ENCODE measurements around the gene MCRIP1. TPM values are rescaled to one million over a fixed set of nuclear protein-coding genes. Genes with fewer than 3 reads are reported as not detected.

The MCRIP1 gene
- total and polyA plus RNA-seq, 4 donors: 16.6 to 42.0 (median 26.2) TPM

DNA sequence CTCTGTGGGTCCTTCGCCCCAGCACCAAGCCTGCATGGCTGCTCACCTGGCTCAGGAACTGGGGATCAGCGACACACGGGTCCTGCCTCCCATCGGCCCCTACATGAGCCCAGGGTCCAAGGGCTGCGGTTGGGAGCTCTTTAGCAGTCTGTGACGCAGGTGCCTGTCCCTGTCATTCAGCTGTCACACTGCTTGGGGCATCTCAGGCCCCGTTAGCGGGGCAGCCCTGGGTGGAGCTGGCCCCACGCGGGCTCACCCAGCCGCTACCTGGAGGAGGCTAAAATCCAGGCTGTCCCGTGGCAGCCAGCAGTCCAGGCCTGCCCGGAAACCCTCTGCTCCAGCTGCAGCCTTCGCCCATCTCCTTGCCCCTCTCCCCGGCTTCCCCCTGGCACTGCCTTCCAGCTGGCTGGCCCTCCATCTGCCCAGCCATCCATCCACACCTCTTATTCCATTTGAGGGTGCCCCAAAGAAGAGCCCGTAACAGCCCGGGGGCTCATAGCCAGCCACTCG is 25.8 kb downstream of the MCRIP1 start:
- TF ChIP-seq, protein P1, sequence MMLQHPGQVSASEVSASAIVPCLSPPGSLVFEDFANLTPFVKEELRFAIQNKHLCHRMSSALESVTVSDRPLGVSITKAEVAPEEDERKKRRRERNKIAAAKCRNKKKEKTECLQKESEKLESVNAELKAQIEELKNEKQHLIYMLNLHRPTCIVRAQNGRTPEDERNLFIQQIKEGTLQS (IDR thresholded peaks at IDR 0.05): no peak
- TF ChIP-seq EGR1 (IDR thresholded peaks at IDR 0.05; ENCODE audit: low read depth in 2 of 2): no peak
- no peak for TF ChIP-seq RAD21 (IDR thresholded peaks at IDR 0.05)
- no peak for TF ChIP-seq HNF4G (IDR thresholded peaks at IDR 0.05)
- TF ChIP-seq, protein P2, sequence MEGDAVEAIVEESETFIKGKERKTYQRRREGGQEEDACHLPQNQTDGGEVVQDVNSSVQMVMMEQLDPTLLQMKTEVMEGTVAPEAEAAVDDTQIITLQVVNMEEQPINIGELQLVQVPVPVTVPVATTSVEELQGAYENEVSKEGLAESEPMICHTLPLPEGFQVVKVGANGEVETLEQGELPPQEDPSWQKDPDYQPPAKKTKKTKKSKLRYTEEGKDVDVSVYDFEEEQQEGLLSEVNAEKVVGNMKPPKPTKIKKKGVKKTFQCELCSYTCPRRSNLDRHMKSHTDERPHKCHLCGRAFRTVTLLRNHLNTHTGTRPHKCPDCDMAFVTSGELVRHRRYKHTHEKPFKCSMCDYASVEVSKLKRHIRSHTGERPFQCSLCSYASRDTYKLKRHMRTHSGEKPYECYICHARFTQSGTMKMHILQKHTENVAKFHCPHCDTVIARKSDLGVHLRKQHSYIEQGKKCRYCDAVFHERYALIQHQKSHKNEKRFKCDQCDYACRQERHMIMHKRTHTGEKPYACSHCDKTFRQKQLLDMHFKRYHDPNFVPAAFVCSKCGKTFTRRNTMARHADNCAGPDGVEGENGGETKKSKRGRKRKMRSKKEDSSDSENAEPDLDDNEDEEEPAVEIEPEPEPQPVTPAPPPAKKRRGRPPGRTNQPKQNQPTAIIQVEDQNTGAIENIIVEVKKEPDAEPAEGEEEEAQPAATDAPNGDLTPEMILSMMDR (IDR thresholded peaks at IDR 0.05; ENCODE audit: low read depth, low read length, missing input control): no peak
- no peak for TF ChIP-seq RXRA (IDR thresholded peaks at IDR 0.05)
- TF ChIP-seq, protein P3, sequence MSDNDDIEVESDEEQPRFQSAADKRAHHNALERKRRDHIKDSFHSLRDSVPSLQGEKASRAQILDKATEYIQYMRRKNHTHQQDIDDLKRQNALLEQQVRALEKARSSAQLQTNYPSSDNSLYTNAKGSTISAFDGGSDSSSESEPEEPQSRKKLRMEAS (IDR thresholded peaks at IDR 0.05): no peak
- TF ChIP-seq SP1 (IDR thresholded peaks at IDR 0.05): no peak
- no peak for TF ChIP-seq FOXA2 (IDR thresholded peaks at IDR 0.05)
- H3K9me3 ChIP-seq (ENCODE audit: control insufficient read depth in 4 of 4, low read length in 3 of 4): no peaks in the 10 kb centered on the region
- no peak overlapping the region for H3K4me3 ChIP-seq (ENCODE audit: low read depth in 1 of 3, low read length in 3 of 3)
- H3K27ac ChIP-seq (ENCODE audit: low read depth in 1 of 2, low read length in 2 of 2): no peak overlapping the region
- WGBS: 74% methylated on average over 18 of the region's 18 CpGs
- H3K4me1 ChIP-seq (ENCODE audit: control insufficient read depth in 4 of 4, insufficient read depth in 4 of 4, low read length in 3 of 4): peaks cover 12 to 28% (median 22%) of the 10 kb centered on the region in 4 donors
- peaks cover 0 to 2% (median 0%) of the 10 kb centered on the region in 4 donors for H3K27me3 ChIP-seq (ENCODE audit: control insufficient read depth in 4 of 4, insufficient read depth in 4 of 4, low read length in 3 of 4)
- no peak overlapping the region for H3K9ac ChIP-seq (ENCODE audit: low read depth in 1 of 2, low read length in 2 of 2)
- peaks cover 4 to 14% (median 6%) of the 10 kb centered on the region in 4 donors for H3K36me3 ChIP-seq (ENCODE audit: control insufficient read depth in 4 of 4, insufficient read depth in 3 of 4, low read depth in 1 of 4, low read length in 3 of 4)
- no peak for DNase-seq (ENCODE audit: low spot score)

DNA sequence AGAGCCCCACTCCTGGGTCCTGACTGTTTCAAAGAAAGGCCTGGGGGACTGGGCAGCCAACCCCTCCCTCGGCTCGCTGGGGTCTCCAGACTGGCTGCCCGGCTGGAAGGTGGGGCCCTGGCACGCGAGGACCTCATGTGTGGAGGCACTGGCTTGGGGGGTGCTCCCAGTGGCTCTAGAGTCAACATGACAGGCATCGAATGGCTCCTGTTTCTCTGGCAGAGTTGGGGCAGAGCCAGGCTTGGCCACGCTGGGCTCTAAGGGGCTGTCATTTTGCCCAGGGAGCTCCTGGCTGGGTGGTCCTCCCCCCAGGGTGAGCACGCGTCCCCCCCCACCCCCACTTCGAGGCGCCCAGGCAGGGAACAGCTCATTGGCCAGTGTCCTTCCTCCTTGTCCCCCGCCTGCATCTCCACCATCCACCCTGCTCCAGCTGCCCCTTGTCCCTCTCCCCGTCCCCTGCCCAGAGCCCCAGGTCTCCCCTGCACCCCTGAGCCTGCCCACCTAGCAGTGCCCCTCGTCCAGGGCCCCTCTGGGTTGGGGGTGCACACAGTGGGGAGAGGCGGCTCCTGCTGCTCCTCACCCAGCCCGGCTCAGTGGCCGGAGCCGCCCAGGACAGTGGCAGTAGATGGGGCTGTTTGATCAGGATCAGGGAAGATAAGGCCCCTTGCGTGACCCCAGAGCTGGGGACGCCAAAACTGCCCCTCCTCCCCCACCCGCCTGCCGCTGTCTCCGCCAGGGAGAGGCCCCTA is 26.5 kb downstream of the MCRIP1 start:
- no peaks in the 10 kb centered on the region for H3K9me3 ChIP-seq (ENCODE audit: control insufficient read depth in 4 of 4, low read length in 3 of 4)
- H3K27ac ChIP-seq (ENCODE audit: low read depth in 1 of 2, low read length in 2 of 2): peak overlapping the region in 1 of 2 donors; percentile 35
- peaks cover 14 to 29% (median 23%) of the 10 kb centered on the region in 4 donors for H3K4me1 ChIP-seq (ENCODE audit: control insufficient read depth in 4 of 4, insufficient read depth in 4 of 4, low read length in 3 of 4)
- H3K36me3 ChIP-seq (ENCODE audit: control insufficient read depth in 4 of 4, insufficient read depth in 3 of 4, low read depth in 1 of 4, low read length in 3 of 4): peaks cover 4 to 13% (median 5%) of the 10 kb centered on the region in 4 donors
- DNase-seq (ENCODE audit: low spot score): no peak
- TF ChIP-seq RAD21 (IDR thresholded peaks at IDR 0.05) (no peak), GABPA (IDR thresholded peaks at IDR 0.05 in 1 of 2, conservative IDR thresholded peaks at IDR 0.05 in 1 of 2) (no peak), NR2F2 (IDR thresholded peaks at IDR 0.05) (no peak), YY1 (IDR thresholded peaks at IDR 0.05) (no peak), TAF1 (conservative IDR thresholded peaks at IDR 0.05) (no peak), RXRA (IDR thresholded peaks at IDR 0.05) (no peak), JUND (IDR thresholded peaks at IDR 0.05) (no peak), HNF4A (conservative IDR thresholded peaks at IDR 0.05) (no peak), HNF4G (IDR thresholded peaks at IDR 0.05) (no peak), FOXA2 (IDR thresholded peaks at IDR 0.05) (no peak), FOXA1 (IDR thresholded peaks at IDR 0.05) (no peak), SP1 (IDR thresholded peaks at IDR 0.05) (no peak)
- TF ChIP-seq, protein P3 (IDR thresholded peaks at IDR 0.05): no peak
- TF ChIP-seq, protein P2 (IDR thresholded peaks at IDR 0.05; ENCODE audit: low read depth, low read length, missing input control): no peak
- TF ChIP-seq, protein P4, sequence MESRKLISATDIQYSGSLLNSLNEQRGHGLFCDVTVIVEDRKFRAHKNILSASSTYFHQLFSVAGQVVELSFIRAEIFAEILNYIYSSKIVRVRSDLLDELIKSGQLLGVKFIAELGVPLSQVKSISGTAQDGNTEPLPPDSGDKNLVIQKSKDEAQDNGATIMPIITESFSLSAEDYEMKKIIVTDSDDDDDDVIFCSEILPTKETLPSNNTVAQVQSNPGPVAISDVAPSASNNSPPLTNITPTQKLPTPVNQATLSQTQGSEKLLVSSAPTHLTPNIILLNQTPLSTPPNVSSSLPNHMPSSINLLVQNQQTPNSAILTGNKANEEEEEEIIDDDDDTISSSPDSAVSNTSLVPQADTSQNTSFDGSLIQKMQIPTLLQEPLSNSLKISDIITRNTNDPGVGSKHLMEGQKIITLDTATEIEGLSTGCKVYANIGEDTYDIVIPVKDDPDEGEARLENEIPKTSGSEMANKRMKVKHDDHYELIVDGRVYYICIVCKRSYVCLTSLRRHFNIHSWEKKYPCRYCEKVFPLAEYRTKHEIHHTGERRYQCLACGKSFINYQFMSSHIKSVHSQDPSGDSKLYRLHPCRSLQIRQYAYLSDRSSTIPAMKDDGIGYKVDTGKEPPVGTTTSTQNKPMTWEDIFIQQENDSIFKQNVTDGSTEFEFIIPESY (IDR thresholded peaks at IDR 0.05): no peak
- TF ChIP-seq, protein P1 (IDR thresholded peaks at IDR 0.05): no peak
- WGBS: 64% methylated on average over 23 of the region's 23 CpGs
- H3K27me3 ChIP-seq (ENCODE audit: control insufficient read depth in 4 of 4, insufficient read depth in 4 of 4, low read length in 3 of 4): peaks cover 0 to 2% (median 0%) of the 10 kb centered on the region in 4 donors
- H3K4me3 ChIP-seq (ENCODE audit: low read depth in 1 of 3, low read length in 3 of 3): no peak overlapping the region
- no peak overlapping the region for H3K9ac ChIP-seq (ENCODE audit: low read depth in 1 of 2, low read length in 2 of 2)

All from liver (tissue), 9 donors.